Measurements from ENCODE around the gene RAB11FIP4.
"Not testable (repeated sequence)": the region's sequence is repeated elsewhere in the genome, so short reads cannot be mapped to it uniquely, and the experiment has no call there.

Gene RAB11FIP4

DNA sequence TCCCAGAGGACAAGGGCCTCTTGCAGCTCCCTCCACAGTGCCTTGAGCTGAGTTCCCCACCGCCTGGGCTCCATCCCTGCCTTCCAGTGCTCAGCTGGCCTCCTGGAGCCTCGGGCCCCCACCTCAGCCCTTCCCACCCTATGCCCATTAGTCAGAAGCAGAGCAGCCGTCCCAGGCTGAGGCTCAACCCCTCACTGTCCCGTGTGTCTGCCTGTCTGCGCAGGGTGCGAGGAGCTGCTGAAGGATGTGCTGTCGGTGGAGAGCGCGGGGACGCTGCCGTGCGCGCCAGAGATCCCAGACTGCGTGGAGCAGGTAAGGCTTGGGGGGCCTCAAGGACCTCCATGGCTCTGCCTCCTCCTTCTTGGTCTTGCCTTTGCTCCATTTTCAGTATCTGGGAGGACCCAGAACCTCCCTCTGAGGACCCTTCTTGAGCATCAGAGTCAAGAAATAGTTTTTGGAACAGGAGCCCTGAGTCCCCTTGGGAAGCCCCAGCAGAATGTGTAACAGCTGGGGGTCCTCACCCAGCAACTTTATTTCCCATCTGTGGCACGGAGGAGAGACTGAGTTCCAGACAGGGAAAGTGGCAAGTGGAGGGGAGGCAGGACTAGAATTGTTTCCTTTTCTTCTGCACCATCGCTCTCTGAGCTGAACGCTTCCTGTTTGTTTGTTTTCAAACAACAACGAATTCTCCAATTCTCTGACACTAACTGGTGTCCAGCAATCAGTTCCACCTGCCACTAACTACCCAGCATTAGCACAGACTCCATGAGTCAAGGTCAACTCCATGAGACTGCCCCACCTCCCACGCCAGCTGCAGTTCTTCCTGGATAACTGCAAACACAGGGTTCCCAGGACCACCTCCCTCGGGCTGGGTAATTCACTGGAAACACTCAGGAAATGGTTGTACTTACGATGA is 42.6 kb downstream of the RAB11FIP4 start:
- DNase-seq: no peak

DNA sequence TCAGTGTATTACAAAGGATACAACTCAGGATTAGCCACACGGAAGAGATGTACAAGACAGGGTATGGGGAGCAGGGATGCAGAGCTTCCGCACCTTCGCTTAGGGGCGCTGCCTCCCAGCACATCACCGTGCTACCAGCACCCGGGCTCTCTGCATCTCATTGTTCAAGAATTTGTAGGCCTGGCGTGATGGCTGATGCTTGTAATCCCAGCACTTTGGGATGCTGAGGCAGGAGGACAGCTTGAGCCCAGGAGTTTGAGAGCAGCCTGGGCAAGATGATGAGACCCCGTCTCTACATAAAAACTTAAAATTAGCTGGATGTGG is 43.2 kb downstream of the RAB11FIP4 start:
- no peak for DNase-seq

DNA sequence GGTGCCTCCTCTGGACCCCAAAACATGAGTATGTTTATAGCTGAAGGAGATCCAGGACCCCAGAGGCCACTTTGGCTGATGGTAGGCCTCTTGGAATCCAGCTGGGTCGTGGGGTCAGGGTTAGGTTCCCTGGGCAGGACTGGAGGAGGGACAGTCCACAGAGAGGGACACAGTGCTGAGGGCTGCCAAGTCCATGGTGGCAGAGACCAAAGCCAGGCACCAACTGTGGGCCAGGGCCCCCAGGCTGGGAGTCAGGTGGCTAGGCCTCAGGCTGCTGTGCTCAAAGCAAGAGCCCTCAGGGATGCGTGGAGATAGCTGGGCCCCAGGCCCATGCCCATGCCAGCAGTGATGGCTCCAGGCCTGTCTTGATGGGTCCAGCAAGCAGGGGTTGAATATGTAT is 44.1 kb downstream of the RAB11FIP4 start:
- no peak for DNase-seq

DNA sequence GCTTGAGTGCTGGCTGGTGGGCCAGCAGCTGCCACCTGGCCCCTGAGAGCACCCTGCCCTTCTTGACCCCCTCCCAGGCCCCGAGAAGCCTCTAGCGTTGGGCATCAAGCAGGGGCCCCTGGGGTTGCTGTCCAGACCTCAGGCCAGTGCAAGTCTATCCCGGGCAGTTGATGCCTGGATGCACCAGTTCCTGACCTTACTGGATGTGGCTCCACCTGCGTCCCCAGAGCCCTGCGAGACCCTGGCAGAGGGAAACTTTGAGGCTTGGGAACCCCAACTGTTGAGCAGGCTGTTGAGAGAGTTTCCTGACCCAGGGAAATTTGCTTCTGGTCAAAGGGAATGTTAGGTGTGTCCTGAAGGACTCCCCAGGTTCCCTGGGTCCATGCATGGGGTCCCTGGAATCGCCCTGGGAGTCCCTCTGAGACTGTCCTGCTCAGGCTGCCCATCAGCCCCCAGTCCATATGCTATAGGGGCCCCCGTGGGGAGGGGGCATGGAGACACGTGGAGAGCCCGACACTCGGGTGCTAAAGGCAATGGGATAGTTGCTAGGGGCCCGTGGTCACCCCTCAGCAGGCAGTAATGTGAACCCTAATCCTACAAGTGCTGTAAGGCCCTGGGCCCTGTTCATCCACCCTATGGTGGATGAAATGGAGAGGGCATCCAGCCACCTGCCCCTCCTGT is 46.4 kb downstream of the RAB11FIP4 start:
- DNase-seq: no peak

DNA sequence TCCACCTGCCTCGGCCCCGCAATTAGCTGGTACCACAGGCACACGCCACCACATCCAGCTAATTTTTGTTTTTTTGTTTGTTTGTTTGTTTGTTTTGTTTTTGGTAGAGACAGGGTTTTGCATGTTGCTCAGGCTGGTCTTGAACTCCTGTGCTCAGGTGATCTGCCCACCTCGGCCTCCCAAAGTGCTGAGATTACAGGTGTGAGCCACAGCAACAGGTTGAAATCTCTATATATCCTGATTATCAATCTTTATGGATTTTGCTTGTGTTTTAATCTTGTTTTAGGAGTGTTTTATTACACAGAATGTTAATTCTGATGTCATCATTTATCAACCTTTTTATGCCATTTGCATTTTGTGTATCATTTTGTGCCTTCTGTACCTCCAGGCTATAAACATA is 48.2 kb downstream of the RAB11FIP4 start:
- DNase-seq: no peak

DNA sequence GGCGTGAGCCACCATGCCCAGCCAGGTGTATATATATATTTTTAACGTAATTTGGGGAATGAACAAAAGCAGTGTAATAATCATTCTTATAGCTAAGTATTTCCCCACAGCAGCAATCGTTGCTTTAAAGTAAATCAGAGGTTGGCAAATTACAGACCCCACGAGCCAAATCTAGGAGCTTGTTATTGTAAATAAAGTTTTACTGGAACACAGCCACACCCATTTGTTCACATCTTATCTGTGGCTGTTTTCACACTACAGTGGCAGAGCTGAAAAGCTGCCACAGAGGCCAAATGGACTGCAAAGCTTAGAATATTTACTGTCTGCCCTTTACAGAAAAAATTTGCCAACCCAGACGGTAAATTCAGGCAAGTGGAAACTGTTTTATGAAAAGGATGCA is 50.8 kb downstream of the RAB11FIP4 start:
- no peak for DNase-seq

DNA sequence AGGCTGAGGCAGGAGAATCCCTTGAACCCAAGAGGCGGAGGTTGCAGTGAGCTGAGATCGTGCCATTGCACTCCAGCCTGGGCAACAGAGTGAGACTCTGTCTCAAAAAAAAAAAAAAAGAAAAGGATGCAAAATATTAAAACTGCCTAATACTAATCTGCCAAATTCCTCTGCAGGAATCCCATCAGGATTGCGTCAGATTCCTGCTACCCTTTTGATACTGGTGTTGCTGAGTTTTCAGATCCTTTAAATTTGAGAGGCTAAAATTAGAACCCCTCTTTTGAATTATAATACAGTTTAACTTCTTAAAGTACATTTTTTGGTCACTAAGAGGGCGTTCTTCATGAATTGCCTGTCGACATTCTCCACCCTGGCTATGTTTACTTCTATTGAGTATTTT is 51.4 kb downstream of the RAB11FIP4 start:
- DNase-seq: not testable (repeated sequence)

DNA sequence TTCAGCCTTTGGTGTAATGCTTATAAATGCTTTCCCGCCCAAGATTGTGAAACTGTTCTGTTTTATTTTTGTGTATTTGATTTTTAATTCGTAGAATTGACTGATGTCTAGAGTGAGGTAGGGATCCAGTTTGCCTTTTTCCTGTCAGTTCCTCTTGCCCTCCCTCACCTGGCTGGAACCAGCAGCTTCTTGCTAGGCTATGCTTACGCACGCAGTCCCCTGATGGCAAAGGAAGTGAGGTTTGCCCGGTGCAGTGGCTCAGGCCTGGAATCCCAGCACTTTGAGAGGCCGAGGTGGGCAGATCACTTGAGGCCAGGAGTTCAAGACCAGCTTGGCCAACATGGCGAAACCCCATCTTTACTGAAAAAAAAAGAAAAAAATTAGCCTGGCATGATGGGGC is 51.9 kb downstream of the RAB11FIP4 start:
- no peak for DNase-seq

DNA sequence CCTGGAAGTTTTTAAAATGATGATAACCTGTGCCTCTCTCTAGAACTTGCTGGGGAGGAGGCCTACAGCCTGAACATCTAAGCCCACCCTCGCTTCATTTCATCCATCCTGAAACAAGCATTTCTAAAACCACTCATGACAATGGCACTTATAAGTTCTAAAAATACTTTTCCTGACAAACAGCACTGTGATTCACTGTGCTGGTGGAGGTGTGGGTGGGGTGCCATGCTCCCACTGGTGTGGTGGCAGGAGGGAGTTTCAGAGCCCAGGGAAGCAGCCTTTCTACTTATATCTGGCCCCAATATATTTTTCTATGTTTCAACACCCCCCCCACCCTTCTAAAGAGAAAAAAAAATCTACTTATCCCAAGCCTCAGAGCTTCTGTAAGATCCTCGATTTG is 52.6 kb downstream of the RAB11FIP4 start:
- no peak for DNase-seq

DNA sequence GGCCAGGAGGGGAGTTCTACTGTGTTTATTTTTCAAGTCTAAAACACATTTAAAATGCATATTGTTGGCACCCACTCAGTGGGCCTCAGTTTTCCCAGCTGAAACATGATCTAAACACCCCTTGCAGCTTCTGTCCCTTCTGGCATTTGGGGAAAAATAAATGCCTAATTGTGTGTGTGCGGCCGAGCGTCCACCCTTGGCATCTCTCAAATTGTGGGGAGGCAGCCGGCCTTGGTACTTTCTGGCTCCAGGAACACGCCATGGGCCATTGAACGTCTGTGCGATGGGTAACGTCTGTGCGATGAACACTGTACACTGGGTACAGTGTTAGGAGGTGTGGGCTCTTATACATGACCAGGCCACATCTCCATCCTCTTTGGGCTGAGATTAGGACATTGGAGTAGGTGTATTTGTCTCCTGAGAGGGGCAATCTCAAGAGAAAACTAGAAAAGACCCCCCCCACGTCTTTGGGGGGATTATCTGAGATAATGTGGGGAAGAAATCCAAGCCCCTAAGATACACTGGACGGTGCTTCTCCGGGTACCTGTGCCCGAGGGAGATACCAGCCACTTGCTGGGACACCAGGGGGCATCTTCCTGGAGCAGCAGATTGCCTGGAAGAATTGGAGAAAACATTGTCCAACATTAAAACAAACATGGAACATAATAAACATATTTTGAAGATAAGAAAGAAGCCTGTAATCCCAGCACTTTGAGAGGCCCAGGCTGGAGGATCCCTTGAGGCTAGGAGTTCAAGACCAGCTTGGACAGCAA is 54.9 kb downstream of the RAB11FIP4 start:
- no peak for DNase-seq

DNA sequence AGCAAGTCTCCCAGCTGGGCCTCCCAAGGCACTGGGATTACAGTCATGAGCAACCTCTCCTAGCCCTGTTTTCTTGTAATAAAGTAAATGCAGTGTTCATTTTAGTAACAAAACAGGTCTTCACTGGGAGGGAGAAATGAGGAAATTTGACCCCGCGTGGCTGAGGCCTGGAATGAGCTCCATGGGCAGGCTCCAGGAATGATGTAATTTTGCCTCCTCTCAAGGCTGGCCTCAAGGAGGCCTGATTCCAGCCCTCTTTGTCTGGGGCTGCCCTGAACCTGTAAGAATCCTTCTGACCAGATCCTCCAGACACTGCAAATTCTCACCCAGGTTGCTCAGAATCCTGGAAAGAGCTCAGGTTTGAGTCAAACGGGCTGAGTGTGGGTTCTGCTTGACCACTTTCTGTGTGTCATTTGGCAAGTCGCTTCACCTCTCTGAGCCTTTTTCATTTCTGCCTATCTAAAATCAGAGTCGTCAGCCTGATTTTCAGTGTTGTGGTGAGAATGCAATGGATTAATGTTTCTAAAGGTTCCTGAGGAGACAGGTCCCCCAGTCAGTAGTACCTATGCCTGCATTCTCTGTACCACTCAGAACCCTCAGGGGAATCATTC is 57.1 kb downstream of the RAB11FIP4 start:
- DNase-seq: no peak

DNA sequence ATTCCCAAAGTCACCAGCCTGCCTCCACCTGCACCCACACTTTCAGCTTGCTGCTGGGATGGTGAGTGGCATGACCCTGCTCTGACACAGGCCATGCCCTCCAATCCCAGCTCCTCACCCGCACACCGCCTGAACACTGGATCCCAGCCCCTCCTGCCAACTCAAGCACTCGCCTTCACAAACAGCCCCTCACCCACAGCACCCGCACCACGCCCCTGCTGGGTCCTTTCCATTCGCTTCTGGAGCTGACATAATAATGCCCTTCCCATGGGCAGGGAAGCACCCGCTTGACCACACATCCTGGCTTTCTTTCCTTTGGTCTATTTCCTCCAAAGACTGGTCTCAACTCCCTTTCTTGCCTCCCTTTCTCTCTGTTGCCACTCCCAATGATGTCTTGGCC is 57.6 kb downstream of the RAB11FIP4 start:
- no peak for DNase-seq

DNA sequence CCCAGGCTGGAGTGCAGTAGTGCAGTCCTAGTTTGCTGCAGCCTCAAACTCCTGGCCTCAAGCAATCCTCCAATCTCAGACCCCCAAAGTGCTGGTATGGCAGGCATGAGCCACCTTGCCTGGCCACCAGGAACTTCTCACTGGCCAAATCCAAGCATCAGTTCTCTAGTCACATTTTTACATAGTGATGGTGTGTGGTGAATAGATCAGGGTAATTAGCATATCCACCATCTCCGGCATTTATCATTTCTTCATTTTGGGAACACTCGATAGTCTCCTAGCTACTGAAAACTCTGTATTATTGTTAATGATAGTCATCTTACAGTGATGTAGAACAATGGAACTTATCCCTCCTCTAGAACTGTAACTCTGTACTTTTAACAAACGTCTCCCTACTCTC is 58.3 kb downstream of the RAB11FIP4 start:
- no peak for DNase-seq

DNA sequence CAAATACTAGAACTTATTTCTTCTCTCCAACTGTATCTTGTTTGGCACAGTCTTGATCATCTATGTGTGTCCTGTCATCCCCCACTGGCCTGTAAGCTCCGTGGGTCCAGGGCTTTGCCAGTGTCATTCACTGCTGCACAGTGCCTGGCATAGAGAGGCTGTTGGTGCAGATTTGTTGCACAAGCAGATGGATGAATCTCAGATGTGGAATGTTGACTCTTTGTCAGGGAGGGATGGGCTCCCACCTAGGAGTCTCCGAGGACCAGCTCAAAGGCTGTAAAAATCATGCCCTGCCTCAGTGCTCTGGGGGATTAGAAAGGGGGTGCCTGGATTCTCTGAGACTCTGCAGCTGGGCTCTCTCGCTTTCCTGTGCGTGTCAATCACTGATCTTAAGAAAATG is 60.6 kb downstream of the RAB11FIP4 start:
- DNase-seq: no peak

DNA sequence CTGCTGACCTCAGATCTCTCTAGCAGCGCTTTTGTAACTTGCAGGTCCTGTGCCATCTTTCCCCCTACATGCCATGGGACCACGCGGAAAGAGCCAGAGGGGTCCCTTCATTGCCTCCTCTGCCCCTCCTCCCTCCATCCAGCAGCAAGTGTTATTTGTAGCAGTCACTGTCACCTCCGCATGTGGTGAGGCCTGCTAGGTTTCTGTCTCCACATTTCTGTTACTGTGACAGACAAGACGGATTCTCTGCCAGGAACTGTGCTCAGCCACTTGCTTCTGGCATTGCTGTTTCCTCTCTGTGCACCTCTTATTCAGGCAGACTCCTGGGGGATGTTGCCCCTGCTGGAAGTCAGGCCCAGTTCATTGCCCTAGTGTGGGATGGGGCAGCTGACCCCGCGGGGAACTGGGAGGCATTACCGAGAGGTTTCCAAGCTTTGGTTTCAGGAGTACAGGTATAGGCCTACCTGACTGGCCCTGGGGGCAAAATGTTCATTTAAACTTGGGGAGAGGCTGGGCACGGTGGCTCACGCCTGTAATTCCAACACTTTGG is 61.2 kb downstream of the RAB11FIP4 start:
- no peak for DNase-seq

DNA sequence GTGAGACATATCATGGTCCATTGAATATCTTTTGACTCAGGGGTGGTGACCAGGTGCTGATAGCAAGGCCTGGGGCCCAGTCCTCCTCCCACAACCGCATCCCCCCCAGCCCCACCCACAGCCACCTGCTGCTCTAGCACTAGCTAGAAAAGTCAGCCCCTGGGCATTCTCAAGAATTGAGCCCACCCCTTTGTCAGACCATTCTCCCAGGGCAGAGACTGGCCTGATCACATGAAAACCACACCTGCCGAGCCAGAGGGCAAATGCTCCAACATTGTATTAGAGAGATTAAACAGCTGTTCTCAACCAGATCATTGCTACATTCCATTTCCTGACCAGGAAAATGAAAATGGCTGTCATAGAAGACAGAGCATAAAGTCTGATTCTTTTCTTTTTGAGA is 62.4 kb downstream of the RAB11FIP4 start:
- no peak for DNase-seq

DNA sequence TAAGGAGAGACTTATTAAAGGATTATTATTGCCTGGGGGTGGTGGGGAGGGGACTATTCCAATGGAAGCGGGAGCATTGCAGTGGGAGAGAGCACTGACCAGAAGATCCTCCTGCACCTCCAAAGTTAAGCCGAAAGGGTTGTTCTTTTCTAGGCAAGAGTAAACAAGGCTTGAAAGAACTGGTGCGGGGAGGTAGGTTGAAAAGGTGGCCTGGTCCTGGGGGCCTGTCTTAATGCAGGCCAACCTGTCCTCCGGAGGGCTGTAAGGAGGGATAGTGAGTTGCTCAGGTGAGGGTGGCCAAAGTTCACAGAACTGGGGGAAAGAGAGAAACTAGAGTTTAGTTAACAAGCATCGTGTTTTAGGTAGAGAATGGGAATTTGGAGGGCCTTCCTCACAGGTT is 65.3 kb downstream of the RAB11FIP4 start:
- no peak for DNase-seq

DNA sequence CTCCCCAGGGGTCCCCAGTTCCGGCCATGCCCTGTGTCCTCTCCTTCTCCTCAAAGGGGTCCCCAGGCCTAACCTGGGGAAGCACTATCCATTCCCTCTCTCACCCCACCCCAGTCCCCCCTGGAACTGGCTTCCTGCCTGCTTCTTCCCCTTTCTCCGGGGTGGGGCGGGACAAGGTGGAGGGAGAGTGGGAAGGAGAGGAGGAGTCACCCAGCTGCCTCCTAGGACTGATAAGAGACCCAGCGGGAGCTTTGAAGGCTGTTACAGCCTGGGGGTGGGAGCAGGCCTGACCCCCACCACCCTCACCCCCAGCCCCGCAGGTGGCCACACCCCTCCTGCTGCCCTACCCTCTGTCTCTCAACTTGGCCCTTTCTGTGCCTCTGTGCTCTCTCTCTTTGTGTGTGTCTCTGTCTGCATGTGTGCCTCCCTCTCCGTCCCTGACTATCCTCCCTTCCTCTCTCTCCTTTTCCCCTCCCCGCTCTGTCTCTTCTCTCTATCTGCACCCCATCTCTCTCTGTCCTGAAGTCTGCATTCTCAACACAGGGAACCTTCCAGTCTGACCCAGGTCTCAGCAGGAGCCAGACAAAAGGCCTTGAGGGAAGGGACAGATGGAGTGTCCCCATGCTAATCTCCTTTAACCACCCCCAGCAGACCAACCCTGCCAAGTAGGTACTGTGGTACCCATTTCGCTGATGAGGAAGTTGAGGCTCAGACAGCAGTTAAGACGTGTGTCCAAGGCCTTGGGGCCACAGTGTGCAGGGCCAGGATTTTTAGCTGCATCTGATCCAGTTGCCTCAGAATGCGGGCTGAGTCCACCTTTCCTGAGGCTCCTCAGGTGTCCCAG is 66.1 kb downstream of the RAB11FIP4 start:
- DNase-seq: no peak

DNA sequence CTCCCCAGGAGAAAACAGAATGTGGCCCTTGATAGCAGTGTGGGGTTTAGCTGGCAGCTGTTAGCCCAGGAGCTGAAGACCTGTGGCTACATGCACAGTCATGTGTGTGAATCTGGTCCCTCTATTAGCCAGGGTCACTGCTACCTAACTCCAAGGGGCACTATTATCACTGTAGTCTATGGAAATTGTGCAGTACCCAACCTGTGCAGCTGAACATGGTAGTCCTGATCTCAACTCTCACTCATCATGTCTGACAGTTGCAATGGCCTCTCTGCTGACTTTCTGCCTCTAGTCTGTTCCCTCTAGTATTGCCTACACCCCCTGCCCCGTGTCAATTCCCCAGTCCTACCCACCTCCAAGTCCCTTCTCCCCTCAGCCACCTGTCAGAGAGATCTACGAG is 67.4 kb downstream of the RAB11FIP4 start:
- no peak for DNase-seq

DNA sequence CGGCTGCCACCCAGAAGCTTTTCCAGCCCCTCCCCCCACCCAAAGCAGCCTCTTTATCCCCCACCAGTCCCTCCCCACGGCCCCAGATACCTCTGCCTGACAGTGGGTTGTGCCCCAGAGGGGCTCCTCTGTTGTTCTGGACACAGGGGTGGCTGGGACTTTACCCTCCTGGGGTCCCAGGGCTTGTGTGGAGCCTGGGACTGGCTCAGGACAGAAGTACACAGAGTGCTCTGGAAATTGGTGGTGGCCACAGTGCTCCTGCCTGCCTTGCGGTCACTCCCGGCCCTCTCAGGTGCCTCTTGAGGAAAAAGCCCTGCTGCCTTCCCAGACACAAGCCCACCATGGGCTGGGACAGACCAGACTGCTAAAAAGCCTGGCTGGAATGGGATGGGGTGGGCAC is 68.2 kb downstream of the RAB11FIP4 start:
- DNase-seq: no peak

DNA sequence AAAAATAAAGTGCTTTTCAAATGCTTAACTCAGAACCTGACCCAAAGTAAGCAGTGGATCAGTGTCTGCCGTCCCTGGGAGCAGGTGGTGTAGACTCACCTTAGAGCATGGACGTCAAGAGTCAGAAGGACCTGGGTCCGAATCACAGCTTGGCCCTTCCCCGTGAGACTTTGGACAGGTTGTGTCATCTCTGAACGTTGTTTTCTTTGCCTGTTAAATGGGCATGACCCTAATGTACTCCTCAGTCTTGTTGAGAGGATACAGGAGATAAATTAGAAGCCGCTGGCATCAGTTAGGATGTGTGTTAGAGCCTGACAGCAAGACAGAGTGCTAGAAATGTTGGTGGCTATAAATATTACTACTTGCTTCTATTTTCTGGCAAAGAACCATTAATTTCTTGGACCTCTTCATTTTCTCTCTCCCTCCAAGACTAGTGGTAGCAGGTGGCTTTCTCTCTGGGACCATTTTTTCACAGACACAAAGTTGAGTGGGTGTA is 68.8 kb downstream of the RAB11FIP4 start:
- DNase-seq: no peak

DNA sequence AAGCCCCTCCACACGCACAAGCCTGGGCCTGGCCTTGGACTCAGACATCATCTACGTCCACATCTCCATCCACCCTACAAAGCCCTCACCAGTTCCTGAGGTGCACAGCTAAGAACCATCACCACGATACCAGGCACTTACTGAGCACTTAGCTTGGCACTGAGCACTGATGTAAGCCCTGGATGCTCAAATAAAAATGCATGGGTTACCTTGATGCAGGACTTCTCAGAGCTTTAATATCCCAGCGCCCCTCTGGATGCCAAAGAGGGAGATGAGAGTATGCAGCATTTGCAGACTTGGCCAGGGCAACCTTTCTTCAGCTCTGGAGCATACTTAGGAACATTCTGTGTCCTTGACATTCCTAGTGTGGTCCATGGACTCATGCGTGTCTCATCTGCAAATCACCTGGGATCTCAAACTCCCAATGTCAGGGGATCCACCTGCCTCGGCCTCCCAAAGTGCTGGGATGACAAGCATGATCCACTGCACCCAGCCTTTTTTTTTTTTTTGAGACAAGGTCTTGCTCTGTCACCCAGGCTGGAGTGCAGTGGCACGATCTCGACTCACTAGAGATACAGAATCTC is 69.8 kb downstream of the RAB11FIP4 start:
- no peak for DNase-seq

All from activated gamma-delta T cell treated with Interleukin-2 at 50 U/mL for 16 hours (primary cell).